SK-N-SH (cell line): Measurements from ENCODE around the gene ANKRD39. TPM values are rescaled to one million over a fixed set of nuclear protein-coding genes. Genes with fewer than 3 reads are reported as not detected.

Experiments
- CTCF ChIA-PET: fragments of 300-600, 350-600 bp; formaldehyde crosslinking; extraction: SDS; loops from one replicate; lab custom pipeline; 2021; lab: Yijun Ruan, JAX
- POLR2A ChIA-PET: fragments of 350-600 bp; sonication (Branson Sonifier 250); formaldehyde crosslinking; extraction: SDS; loops from one replicate; lab custom pipeline; 2020; ENCODE audit warnings: antibody characterized with exemption, inconsistent platforms; lab: Yijun Ruan, JAX
- DNase-seq: peaks from one replicate; pipeline ENCODE4 v3.0.0; 2012
- H2AFZ ChIP-seq: fragments of 200-600 bp; sonication (generic); 2 replicates; pipeline ENCODE4 v1.8.1; 2016; ENCODE audit warnings: antibody characterized with exemption, mild to moderate bottlenecking, low read depth
- H3F3A ChIP-seq: fragments of 200-600 bp; sonication (generic); replicated peaks from 2 replicates; pipeline ENCODE3; 2016; ENCODE audit warnings: antibody characterized with exemption, mild to moderate bottlenecking; ENCODE audit not compliant: insufficient read depth
- H3K27ac ChIP-seq, 2 experiments: fragments of 200-500 bp in 1 of 2; fragments of 200-600 bp in 1 of 2; sonication (Bioruptor generic) in 1 of 2; sonication (generic), shearing (Covaris generic) in 1 of 2; 2 replicates each; pipeline versions ENCODE4 v1.5.1 to v1.6.1; 2014 to 2016; ENCODE audit warnings: low read depth in 2 of 2, inconsistent platforms in 1 of 2, low read length in 1 of 2, mild to moderate bottlenecking in 1 of 2, mixed read lengths in 1 of 2
- H3K27me3 ChIP-seq: fragments of 200-600 bp; sonication (generic), shearing (Covaris generic); 2 replicates; pipeline ENCODE4 v1.6.1; 2016; ENCODE audit warnings: mixed run types; ENCODE audit not compliant: insufficient read depth
- H3K36me3 ChIP-seq, 2 experiments: fragments of 200-500 bp in 1 of 2; fragments of 200-600 bp in 1 of 2; sonication (Bioruptor generic) in 1 of 2; sonication (generic) in 1 of 2; replicated peaks in 1 of 2; 2 replicates each; pipeline versions ENCODE3 to v1.5.1; 2014 to 2016; ENCODE audit warnings: low read length in 1 of 2, mild to moderate bottlenecking in 1 of 2; ENCODE audit not compliant: insufficient read depth in 2 of 2, control insufficient read depth in 1 of 2
- H3K4me1 ChIP-seq, 2 experiments: fragments of 200-500 bp in 1 of 2; fragments of 200-600 bp in 1 of 2; sonication (Bioruptor generic) in 1 of 2; sonication (generic), shearing (Covaris generic) in 1 of 2; 2 replicates each; pipeline versions ENCODE4 v1.5.1 to v1.6.1; 2014 to 2016; ENCODE audit warnings: low read depth in 1 of 2, low read length in 1 of 2, mixed run types in 1 of 2; ENCODE audit not compliant: insufficient read depth in 2 of 2, control insufficient read depth in 1 of 2
- H3K4me2 ChIP-seq: fragments of 200-600 bp; sonication (generic), shearing (Covaris generic); 2 replicates; pipeline ENCODE4 v1.6.1; 2017; ENCODE audit warnings: mixed run types
- H3K4me3 ChIP-seq, 2 experiments: fragments of 200-500 bp in 1 of 2; fragments of 200-600 bp in 1 of 2; sonication (Bioruptor generic) in 1 of 2; sonication (generic), shearing (Covaris generic) in 1 of 2; 2 replicates each; pipeline versions ENCODE4 v1.5.1 to v1.8.1; 2014 to 2016; ENCODE audit warnings: low read depth in 2 of 2, inconsistent platforms in 1 of 2, low read length in 1 of 2, mild to moderate bottlenecking in 1 of 2, mixed read lengths in 1 of 2, moderate library complexity in 1 of 2
- H3K79me2 ChIP-seq: fragments of 200-600 bp; sonication (generic); 2 replicates; pipeline ENCODE4 v1.8.1; 2017; ENCODE audit warnings: mild to moderate bottlenecking; ENCODE audit not compliant: insufficient read depth
- H3K9ac ChIP-seq: fragments of 200-600 bp; sonication (generic); 2 replicates; pipeline ENCODE4 v1.6.1; 2017; ENCODE audit warnings: mixed run types
- H3K9me2 ChIP-seq: fragments of 200-600 bp; sonication (generic); 2 replicates; pipeline ENCODE4 v1.6.1; 2017; ENCODE audit warnings: mixed run types
- H3K9me3 ChIP-seq: fragments of 200-600 bp; sonication (generic); 2 replicates; pipeline ENCODE4 v1.6.1; 2017; ENCODE audit warnings: mixed run types, mild to moderate bottlenecking, moderate library complexity
- H4K20me1 ChIP-seq: fragments of 200-600 bp; sonication (generic); 2 replicates; pipeline ENCODE4 v1.6.1; 2017; ENCODE audit warnings: mild to moderate bottlenecking, mixed run types; ENCODE audit not compliant: insufficient read depth
- CHD2 ChIP-seq: fragments of 150-350 bp; IDR thresholded peaks from 2 replicates; pipeline ENCODE4 v1.6.1; 2018; ENCODE audit warnings: low read length; ENCODE audit not compliant: partially characterized antibody
- EP300 ChIP-seq, 2 experiments: IDR thresholded peaks; 2 replicates each; pipeline versions ENCODE4 v1.4.0 to v1.6.1; 2012; ENCODE audit warnings: borderline replicate concordance in 1 of 2, low read depth in 1 of 2, low read length in 1 of 2
- GABPA ChIP-seq: IDR thresholded peaks from 2 replicates; pipeline ENCODE4 v1.4.0; 2012; ENCODE audit warnings: low read depth, mild to moderate bottlenecking
- JUND ChIP-seq: IDR thresholded peaks from 2 replicates; pipeline ENCODE4 v1.4.0; 2012
- MEF2A ChIP-seq: IDR thresholded peaks from 2 replicates; pipeline ENCODE4 v1.4.0; 2012; ENCODE audit warnings: low read depth, borderline replicate concordance
- RXRA ChIP-seq: IDR thresholded peaks from 2 replicates; pipeline ENCODE4 v1.4.0; 2012; ENCODE audit warnings: low read depth, mild to moderate bottlenecking, borderline replicate concordance
- TEAD4 ChIP-seq: IDR thresholded peaks from 2 replicates; pipeline ENCODE4 v1.4.0; 2012; ENCODE audit warnings: mild to moderate bottlenecking, borderline replicate concordance; ENCODE audit not compliant: insufficient read depth
- YY1 ChIP-seq: IDR thresholded peaks from 2 replicates; pipeline ENCODE4 v1.4.0; 2012; ENCODE audit warnings: low read depth, mild to moderate bottlenecking
- WGBS: methylation state at CpG from one replicate; pipeline ENCODE4 v1.1.6; 2017; ENCODE audit warnings: low lambda C conversion rate; 5-methylcytosine and 5-hydroxymethylcytosine counted together
- polyA plus RNA-seq, 3 experiments: library from polyadenylated mRNA; depleted of rRNA; stranded (reverse); fragments of >200 nt; gene quantifications; 2 replicates each; pipeline ENCODE4 v1.2.3, GENCODE V29; 2012
- TF ChIP-seq, protein P1 (sequence below): fragments of 150-350 bp; IDR thresholded peaks from 2 replicates; pipeline ENCODE4 v1.6.1; 2017; ENCODE audit warnings: antibody characterized with exemption, low read length, low read depth, borderline replicate concordance
- TF ChIP-seq, protein P2 (sequence below): fragments of 200-600 bp; sonication (generic); IDR thresholded peaks from 2 replicates; pipeline ENCODE4 v1.6.1; 2017; ENCODE audit warnings: antibody characterized with exemption, mild to moderate bottlenecking, moderate library complexity

ANKRD39 gene
- polyA plus RNA-seq, 1 of the 3 experiments (the other 2 are of a cell fraction), result 11.8 TPM

DNA sequence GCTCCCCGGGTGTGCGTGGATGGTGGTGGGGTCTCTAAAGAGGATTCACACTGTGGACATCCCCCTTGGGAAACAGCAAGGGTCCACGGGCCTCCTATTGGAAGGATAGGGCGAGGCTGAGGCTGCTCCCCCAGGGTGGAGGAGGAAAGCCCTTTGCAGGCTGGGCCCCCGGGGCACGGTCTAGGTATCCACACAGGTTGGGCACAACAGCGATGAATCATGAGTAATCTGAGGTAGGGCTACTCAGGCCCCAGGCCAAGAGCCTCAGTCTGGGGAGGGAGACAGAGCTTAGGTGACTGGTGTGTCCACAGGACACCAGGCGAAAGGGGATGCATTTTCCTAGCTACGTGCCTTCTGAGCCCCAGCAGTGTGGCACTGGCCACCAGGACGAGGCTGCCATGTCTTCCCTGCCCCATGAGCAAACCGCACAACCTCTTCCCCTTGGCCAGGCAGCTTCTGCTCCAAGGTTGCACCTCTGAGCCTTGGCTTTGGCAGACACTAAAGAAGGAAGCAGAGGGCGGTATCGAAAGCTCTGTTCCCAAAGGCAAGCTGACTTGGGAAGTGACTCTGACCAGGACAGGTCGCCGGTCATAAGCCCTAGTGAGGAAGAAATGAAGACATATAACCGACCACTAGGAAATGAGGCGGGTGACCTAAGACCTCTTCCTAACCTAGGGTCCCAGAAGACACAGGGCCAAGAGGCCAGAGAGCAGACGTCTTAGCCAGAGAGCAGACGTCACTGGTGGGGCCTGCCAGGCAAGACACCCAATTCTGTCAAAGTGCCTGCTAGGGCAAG lies 26.7 kb upstream of the ANKRD39 start:
- no peaks in the 10 kb centered on the region for H3K79me2 ChIP-seq
- no peak overlapping the region for H3K4me3 ChIP-seq
- TF ChIP-seq TEAD4, result no peak
- TF ChIP-seq JUND, result no peak
- TF ChIP-seq CHD2, result no peak
- TF ChIP-seq GABPA, result no peak
- no peak for TF ChIP-seq EP300 (IDR thresholded peaks at IDR 0.05; ENCODE audit: borderline replicate concordance in 1 of 2, low read depth in 1 of 2, low read length in 1 of 2)
- no peak for TF ChIP-seq YY1
- no peak for TF ChIP-seq RXRA
- TF ChIP-seq, protein P1, sequence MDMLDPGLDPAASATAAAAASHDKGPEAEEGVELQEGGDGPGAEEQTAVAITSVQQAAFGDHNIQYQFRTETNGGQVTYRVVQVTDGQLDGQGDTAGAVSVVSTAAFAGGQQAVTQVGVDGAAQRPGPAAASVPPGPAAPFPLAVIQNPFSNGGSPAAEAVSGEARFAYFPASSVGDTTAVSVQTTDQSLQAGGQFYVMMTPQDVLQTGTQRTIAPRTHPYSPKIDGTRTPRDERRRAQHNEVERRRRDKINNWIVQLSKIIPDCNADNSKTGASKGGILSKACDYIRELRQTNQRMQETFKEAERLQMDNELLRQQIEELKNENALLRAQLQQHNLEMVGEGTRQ, result no peak
- no peak overlapping the region for H3K4me2 ChIP-seq
- no peaks in the 10 kb centered on the region for H3F3A ChIP-seq
- 78% methylated on average over 14 of the region's 19 CpGs for WGBS
- no peaks in the 10 kb centered on the region for H3K36me3 ChIP-seq
- H3K9me2 ChIP-seq, result no peaks in the 10 kb centered on the region
- H3K27me3 ChIP-seq, result no peaks in the 10 kb centered on the region
- CTCF ChIA-PET, result interaction anchor here (1.2 to 3.0 kb wide), 5 partner anchors 9 to 77 kb away, joined by 3 to 8 read pairs (median 5); partner anchors contain the start of gene ANKRD39
- no peak overlapping the region for H3K9ac ChIP-seq
- DNase-seq, result no peak
- H3K27ac ChIP-seq, result no peak overlapping the region
- peaks cover 0 to 12% of the 10 kb centered on the region in 2 experiments; a peak in 2 of 4 replicates for H3K4me1 ChIP-seq
- POLR2A ChIA-PET, result no interaction called here
- no peaks in the 10 kb centered on the region for H3K9me3 ChIP-seq
- H2AFZ ChIP-seq, result no peak overlapping the region
- H4K20me1 ChIP-seq, result no peaks in the 10 kb centered on the region

DNA sequence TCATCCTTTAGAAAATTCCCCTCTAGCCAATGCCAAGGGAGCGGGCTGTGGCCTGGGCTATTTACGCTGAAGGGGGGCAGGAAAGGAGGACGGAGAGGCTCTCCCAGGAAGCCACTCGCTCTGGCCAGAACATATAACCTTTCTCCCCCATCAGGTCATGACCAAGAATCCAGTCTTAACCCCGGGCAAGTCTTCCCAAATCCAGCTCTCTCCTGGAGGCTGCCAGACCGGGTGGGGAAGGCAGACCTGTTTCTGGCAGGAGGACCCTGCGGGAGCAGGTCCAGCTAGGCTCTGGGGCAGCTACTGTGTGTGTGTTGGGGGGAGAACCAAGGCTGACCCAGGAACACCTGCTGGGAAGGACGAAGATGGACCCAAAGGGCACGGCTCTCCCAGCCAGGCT lies 25.5 kb upstream of the ANKRD39 start:
- no peaks in the 10 kb centered on the region for H3K9me3 ChIP-seq
- WGBS, result 86% methylated on average over 7 of the region's 9 CpGs
- CTCF ChIA-PET, result interaction anchor here (1.5 kb wide), 1 partner anchor 8 kb away, joined by 5 read pairs; no protein-coding TSS in a partner anchor

More for the DNA sequence above, 25.5 kb upstream of the ANKRD39 start:
- no peak overlapping the region for H2AFZ ChIP-seq
- no peaks in the 10 kb centered on the region for H3K27me3 ChIP-seq
- no peaks in the 10 kb centered on the region for H3K79me2 ChIP-seq
- TF ChIP-seq, protein P2, sequence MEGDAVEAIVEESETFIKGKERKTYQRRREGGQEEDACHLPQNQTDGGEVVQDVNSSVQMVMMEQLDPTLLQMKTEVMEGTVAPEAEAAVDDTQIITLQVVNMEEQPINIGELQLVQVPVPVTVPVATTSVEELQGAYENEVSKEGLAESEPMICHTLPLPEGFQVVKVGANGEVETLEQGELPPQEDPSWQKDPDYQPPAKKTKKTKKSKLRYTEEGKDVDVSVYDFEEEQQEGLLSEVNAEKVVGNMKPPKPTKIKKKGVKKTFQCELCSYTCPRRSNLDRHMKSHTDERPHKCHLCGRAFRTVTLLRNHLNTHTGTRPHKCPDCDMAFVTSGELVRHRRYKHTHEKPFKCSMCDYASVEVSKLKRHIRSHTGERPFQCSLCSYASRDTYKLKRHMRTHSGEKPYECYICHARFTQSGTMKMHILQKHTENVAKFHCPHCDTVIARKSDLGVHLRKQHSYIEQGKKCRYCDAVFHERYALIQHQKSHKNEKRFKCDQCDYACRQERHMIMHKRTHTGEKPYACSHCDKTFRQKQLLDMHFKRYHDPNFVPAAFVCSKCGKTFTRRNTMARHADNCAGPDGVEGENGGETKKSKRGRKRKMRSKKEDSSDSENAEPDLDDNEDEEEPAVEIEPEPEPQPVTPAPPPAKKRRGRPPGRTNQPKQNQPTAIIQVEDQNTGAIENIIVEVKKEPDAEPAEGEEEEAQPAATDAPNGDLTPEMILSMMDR, result no peak
- TF ChIP-seq MEF2A, result no peak
- no peak for TF ChIP-seq YY1
- no peak overlapping the region for H3K4me2 ChIP-seq
- no peaks in the 10 kb centered on the region for H3F3A ChIP-seq
- no peak overlapping the region for H3K4me3 ChIP-seq
- POLR2A ChIA-PET, result no interaction called here
- DNase-seq, result no peak
- no peak overlapping the region for H3K9ac ChIP-seq
- H3K4me1 ChIP-seq, result peaks cover 0 to 11% of the 10 kb centered on the region in 2 experiments; a peak in 2 of 4 replicates
- no peaks in the 10 kb centered on the region for H3K9me2 ChIP-seq
- H3K27ac ChIP-seq, result no peak overlapping the region
- H3K36me3 ChIP-seq, result no peaks in the 10 kb centered on the region
- H4K20me1 ChIP-seq, result no peaks in the 10 kb centered on the region
